Spleen (tissue), 11 donors: ENCODE results near the gene SF3B4. TPM values are rescaled to one million over a fixed set of nuclear protein-coding genes. Genes with fewer than 3 reads are reported as not detected.

Experiments used
- DNase-seq: peaks from one replicate; pipeline ENCODE4 v3.0.0-alpha.2; 2020
- H3K27ac ChIP-seq, 8 donors: fragments of 200-600 bp; sonication (generic) in 7 of 8; 1 replicate in 4 of 8; 2 replicates in 4 of 8; pipeline versions ENCODE4 v1.5.0 to v1.8.0; 2016 to 2021; ENCODE audit warnings: inconsistent platforms in 4 of 8, mild to moderate bottlenecking in 4 of 8, moderate library complexity in 1 of 8
- H3K27me3 ChIP-seq, 7 donors: fragments of 200-600 bp; sonication (generic) in 6 of 7; replicated peaks in 1 of 7; 1 replicate in 4 of 7; 2 replicates in 3 of 7; pipeline versions ENCODE4 v1.5.0 to v1.8.0; 2016 to 2021; ENCODE audit warnings: inconsistent platforms in 3 of 7, mild to moderate bottlenecking in 1 of 7
- H3K36me3 ChIP-seq, 6 donors: fragments of 200-600 bp; sonication (generic) in 5 of 6; 1 replicate in 4 of 6; 2 replicates in 2 of 6; pipeline versions ENCODE4 v1.5.0 to v1.8.0; 2016 to 2021; ENCODE audit warnings: inconsistent platforms in 2 of 6
- H3K4me1 ChIP-seq, 6 donors: fragments of 200-600 bp; sonication (generic) in 5 of 6; 1 replicate in 3 of 6; 2 replicates in 3 of 6; pipeline versions ENCODE4 v1.5.0 to v1.8.0; 2016 to 2021; ENCODE audit warnings: inconsistent platforms in 3 of 6
- H3K4me3 ChIP-seq, 8 donors: fragments of 200-600 bp; sonication (generic) in 7 of 8; 1 replicate in 4 of 8; 2 replicates in 4 of 8; pipeline versions ENCODE4 v1.5.0 to v1.8.0; 2016 to 2021; ENCODE audit warnings: inconsistent platforms in 4 of 8, mild to moderate bottlenecking in 4 of 8, moderate library complexity in 2 of 8
- H3K9me3 ChIP-seq, 8 donors: fragments of 200-600 bp; sonication (generic) in 7 of 8; 1 replicate in 4 of 8; 2 replicates in 4 of 8; pipeline versions ENCODE4 v1.5.0 to v1.8.0; 2016 to 2021; ENCODE audit warnings: inconsistent platforms in 4 of 8
- CTCF ChIP-seq, 11 experiments: fragments of 200-600 bp in 7 of 11; fragments of 450-650 bp in 4 of 11; sonication (generic) in 4 of 11; IDR thresholded peaks in 8 of 11; conservative IDR thresholded peaks in 3 of 11; 1 replicate in 7 of 11; 2 replicates in 4 of 11; pipeline versions ENCODE4 v1.4.0 to v1.8.0; 2016 to 2021; ENCODE audit warnings: antibody characterized with exemption in 11 of 11, inconsistent platforms in 4 of 11, mild to moderate bottlenecking in 1 of 11
- POLR2A ChIP-seq, 3 donors: fragments of 450-650 bp; IDR thresholded peaks; one replicate each; pipeline ENCODE4 v1.5.1; 2017; ENCODE audit warnings: antibody characterized with exemption in 3 of 3, mild to moderate bottlenecking in 1 of 3
- POLR2AphosphoS5 ChIP-seq, 3 donors: sonication (generic); formaldehyde crosslinking; IDR thresholded peaks; one replicate each; pipeline ENCODE4 v1.5.1; 2017; ENCODE audit warnings: antibody characterized with exemption in 3 of 3
- WGBS, 5 donors: extraction: QIAGEN DNeasy Blood & Tissue Kit in 3 of 5; methylation state at CpG; one replicate each; pipeline versions ENCODE4 v1.1.5 to v1.1.7; 2013 to 2018; 5-methylcytosine and 5-hydroxymethylcytosine counted together
- intact Hi-C: fragments of 100-400 bp; cut with DNase I; formaldehyde crosslinking; loops from one replicate; pipeline ENCODE4 v1.15.0; 2023; ENCODE audit warnings: low total_unique reads
- polyA plus RNA-seq, 3 donors: library from polyadenylated mRNA; stranded (reverse); fragments of 200-250 nt; gene quantifications; one replicate each; pipeline ENCODE4 v1.2.1, GENCODE V29; 2013
- total RNA-seq, 7 donors: library from RNA; depleted of rRNA in 3 of 7; stranded (reverse); fragments of >200 nt in 3 of 7; fragmentation: NEBNext Ultra II Directional in 4 of 7; extraction: Animal tissue kit (Norgen Biotek cat#: 25700) in 4 of 7; gene quantifications; one replicate each; pipeline versions ENCODE4 v1.1.0 to v1.2.1, GENCODE V29; 2016 to 2021
- donor health status: healthy with polysubstance abuse.
- donor health status: DM: no; HTN: no; CAD: no; lungs with moderate emphysema.
- donor health status: DM: no; HTN: no; CAD: no.
- donor health status: Bipolar disorder and iron deficiency.
- donor health status: healthy.
- donor health status: DM: no; HTN: no; CAD: no.
- donor health status: DM: yes; HTN: yes; CAD: no.

SF3B4 gene
- total and polyA plus RNA-seq, 10 donors, result 17.6 to 43.8 (median 28.5) TPM

- 43 to 71% (median 60%) methylated on average over 18 of the region's 18 CpGs for WGBS, 5 donors
- TF ChIP-seq POLR2A (IDR thresholded peaks at IDR 0.05), result no peak
- no peak for TF ChIP-seq CTCF (IDR thresholded peaks at IDR 0.05 in 8 of 11, conservative IDR thresholded peaks at IDR 0.05 in 3 of 11)
- no peak for TF ChIP-seq POLR2AphosphoS5 (IDR thresholded peaks at IDR 0.05)
- no peaks in the 10 kb centered on the region for H3K9me3 ChIP-seq
- peak within 1 kb of the TSS in 3 of 8 donors; percentile 5 to 77 (median 48) for H3K27ac ChIP-seq
- no peaks in the 10 kb centered on the region for H3K36me3 ChIP-seq
- peak within 1 kb of the TSS; percentile 12 to 67 (median 30) for H3K4me3 ChIP-seq
- no peak for DNase-seq
- peaks cover 0 to 50% (median 26%) of the 10 kb centered on the region in 6 donors for H3K4me1 ChIP-seq
- no peaks in the 10 kb centered on the region for H3K27me3 ChIP-seq
- intact Hi-C loops, result no loop called here
Observed at GRCh38 chr1:149936170-149936991, 8.8 kb upstream of the SF3B4 start, which contains the start of gene MTMR11. Gene MTMR11 (minus strand): TSS chr1:149936879. CDS start chr1:149936647, 232 bp downstream.

- DNase-seq, result no peak
- Histone ChIP-seq H3K4me3 (no peak overlapping the region), H3K9me3 (no peaks in the 10 kb centered on the region), H3K36me3 (no peaks in the 10 kb centered on the region), H3K27me3 (no peaks in the 10 kb centered on the region), H3K4me1 (peaks cover 0 to 59% (median 24%) of the 10 kb centered on the region in 6 donors), H3K27ac (no peak overlapping the region)
- no peak for TF ChIP-seq POLR2AphosphoS5 (IDR thresholded peaks at IDR 0.05)
- TF ChIP-seq POLR2A (IDR thresholded peaks at IDR 0.05), result no peak
- TF ChIP-seq CTCF (IDR thresholded peaks at IDR 0.05 in 8 of 11, conservative IDR thresholded peaks at IDR 0.05 in 3 of 11), result no peak
- 66 to 87% (median 80%) methylated on average over 2 of the region's 2 CpGs for WGBS, 5 donors
- intact Hi-C loops, result no loop called here
Observed at GRCh38 chr1:149934356-149934755, 6.8 kb upstream of the SF3B4 start.

GRCh38 chr1:149933208-149933607 is 5.6 kb upstream of the SF3B4 start:
- no peak for DNase-seq
- Histone ChIP-seq H3K4me1 (peaks cover 8 to 60% (median 26%) of the 10 kb centered on the region in 6 donors), H3K9me3 (no peaks in the 10 kb centered on the region), H3K27ac (no peak overlapping the region), H3K4me3 (no peak overlapping the region), H3K36me3 (no peaks in the 10 kb centered on the region), H3K27me3 (no peaks in the 10 kb centered on the region)
- WGBS, 5 donors, result 91 to 97% (median 95%) methylated on average over 4 of the region's 4 CpGs
- intact Hi-C loops, result no loop called here
- TF ChIP-seq CTCF (IDR thresholded peaks at IDR 0.05 in 8 of 11, conservative IDR thresholded peaks at IDR 0.05 in 3 of 11), result no peak
- TF ChIP-seq POLR2A (IDR thresholded peaks at IDR 0.05), result no peak
- TF ChIP-seq POLR2AphosphoS5 (IDR thresholded peaks at IDR 0.05), result no peak

GRCh38 chr1:149932474-149932873 is 4.9 kb upstream of the SF3B4 start:
- H3K27ac ChIP-seq, result no peak overlapping the region
- TF ChIP-seq POLR2A (IDR thresholded peaks at IDR 0.05), result no peak
- TF ChIP-seq POLR2AphosphoS5 (IDR thresholded peaks at IDR 0.05), result no peak
- TF ChIP-seq CTCF (IDR thresholded peaks at IDR 0.05 in 8 of 11, conservative IDR thresholded peaks at IDR 0.05 in 3 of 11), result no peak
- H3K36me3 ChIP-seq, result no peaks in the 10 kb centered on the region
- H3K27me3 ChIP-seq, result no peaks in the 10 kb centered on the region
- DNase-seq, result no peak
- H3K9me3 ChIP-seq, result no peaks in the 10 kb centered on the region
- H3K4me3 ChIP-seq, result no peak overlapping the region
- H3K4me1 ChIP-seq, result peaks cover 4 to 55% (median 21%) of the 10 kb centered on the region in 6 donors
- intact Hi-C loops, result no loop called here
- WGBS, 5 donors, result 90 to 96% (median 94%) methylated on average over 8 of the region's 8 CpGs
